ENCODE measurements around the gene ABCA10.

- TF ChIP-seq YY1 (IDR thresholded peaks at IDR 0.05; ENCODE audit: low read depth) (no peak), RAD21 (IDR thresholded peaks at IDR 0.05; ENCODE audit: low read depth) (no peak), TAF1 (IDR thresholded peaks at IDR 0.05; ENCODE audit: low read depth) (no peak), EP300 (IDR thresholded peaks at IDR 0.05; ENCODE audit: borderline replicate concordance) (no peak), CEBPB (IDR thresholded peaks at IDR 0.05) (no peak), REST (IDR thresholded peaks at IDR 0.05; ENCODE audit: low read depth) (no peak), NFIC (IDR thresholded peaks at IDR 0.05) (no peak), MAX (IDR thresholded peaks at IDR 0.05) (no peak), CREB1 (IDR thresholded peaks at IDR 0.05; ENCODE audit: low read depth) (no peak), FOXM1 (IDR thresholded peaks at IDR 0.05; ENCODE audit: borderline replicate concordance, low read depth) (no peak), TEAD4 (IDR thresholded peaks at IDR 0.05) (no peak)
Measured at GRCh38 chr17:69143151-69143550, 85.5 kb downstream of the ABCA10 start.

Measured in Ishikawa (cell line).